SK-N-SH (cell line): Measurements from ENCODE around the gene LOC101059915.
"Not testable (repeated sequence)": the region's sequence is repeated elsewhere in the genome, so short reads cannot be mapped to it uniquely, and the experiment has no call there.

Experiments
- CTCF ChIA-PET: fragments of 300-600, 350-600 bp; formaldehyde crosslinking; extraction: SDS; loops from one replicate; lab custom pipeline; 2021; lab: Yijun Ruan, JAX
- POLR2A ChIA-PET: fragments of 350-600 bp; sonication (Branson Sonifier 250); formaldehyde crosslinking; extraction: SDS; loops from one replicate; lab custom pipeline; 2020; ENCODE audit warnings: antibody characterized with exemption, inconsistent platforms; lab: Yijun Ruan, JAX
- DNase-seq: peaks from one replicate; pipeline ENCODE4 v3.0.0; 2012
- H2AFZ ChIP-seq: fragments of 200-600 bp; sonication (generic); 2 replicates; pipeline ENCODE4 v1.8.1; 2016; ENCODE audit warnings: antibody characterized with exemption, mild to moderate bottlenecking, low read depth
- H3F3A ChIP-seq: fragments of 200-600 bp; sonication (generic); replicated peaks from 2 replicates; pipeline ENCODE3; 2016; ENCODE audit warnings: antibody characterized with exemption, mild to moderate bottlenecking; ENCODE audit not compliant: insufficient read depth
- H3K27ac ChIP-seq, 2 experiments: fragments of 200-500 bp in 1 of 2; fragments of 200-600 bp in 1 of 2; sonication (Bioruptor generic) in 1 of 2; sonication (generic), shearing (Covaris generic) in 1 of 2; 2 replicates each; pipeline versions ENCODE4 v1.5.1 to v1.6.1; 2014 to 2016; ENCODE audit warnings: low read depth in 2 of 2, inconsistent platforms in 1 of 2, low read length in 1 of 2, mild to moderate bottlenecking in 1 of 2, mixed read lengths in 1 of 2
- H3K27me3 ChIP-seq: fragments of 200-600 bp; sonication (generic), shearing (Covaris generic); 2 replicates; pipeline ENCODE4 v1.6.1; 2016; ENCODE audit warnings: mixed run types; ENCODE audit not compliant: insufficient read depth
- H3K36me3 ChIP-seq, 2 experiments: fragments of 200-500 bp in 1 of 2; fragments of 200-600 bp in 1 of 2; sonication (Bioruptor generic) in 1 of 2; sonication (generic) in 1 of 2; replicated peaks in 1 of 2; 2 replicates each; pipeline versions ENCODE3 to v1.5.1; 2014 to 2016; ENCODE audit warnings: low read length in 1 of 2, mild to moderate bottlenecking in 1 of 2; ENCODE audit not compliant: insufficient read depth in 2 of 2, control insufficient read depth in 1 of 2
- H3K4me1 ChIP-seq, 2 experiments: fragments of 200-500 bp in 1 of 2; fragments of 200-600 bp in 1 of 2; sonication (Bioruptor generic) in 1 of 2; sonication (generic), shearing (Covaris generic) in 1 of 2; 2 replicates each; pipeline versions ENCODE4 v1.5.1 to v1.6.1; 2014 to 2016; ENCODE audit warnings: low read depth in 1 of 2, low read length in 1 of 2, mixed run types in 1 of 2; ENCODE audit not compliant: insufficient read depth in 2 of 2, control insufficient read depth in 1 of 2
- H3K4me2 ChIP-seq: fragments of 200-600 bp; sonication (generic), shearing (Covaris generic); 2 replicates; pipeline ENCODE4 v1.6.1; 2017; ENCODE audit warnings: mixed run types
- H3K4me3 ChIP-seq, 2 experiments: fragments of 200-500 bp in 1 of 2; fragments of 200-600 bp in 1 of 2; sonication (Bioruptor generic) in 1 of 2; sonication (generic), shearing (Covaris generic) in 1 of 2; 2 replicates each; pipeline versions ENCODE4 v1.5.1 to v1.8.1; 2014 to 2016; ENCODE audit warnings: low read depth in 2 of 2, inconsistent platforms in 1 of 2, low read length in 1 of 2, mild to moderate bottlenecking in 1 of 2, mixed read lengths in 1 of 2, moderate library complexity in 1 of 2
- H3K79me2 ChIP-seq: fragments of 200-600 bp; sonication (generic); 2 replicates; pipeline ENCODE4 v1.8.1; 2017; ENCODE audit warnings: mild to moderate bottlenecking; ENCODE audit not compliant: insufficient read depth
- H3K9ac ChIP-seq: fragments of 200-600 bp; sonication (generic); 2 replicates; pipeline ENCODE4 v1.6.1; 2017; ENCODE audit warnings: mixed run types
- H3K9me2 ChIP-seq: fragments of 200-600 bp; sonication (generic); 2 replicates; pipeline ENCODE4 v1.6.1; 2017; ENCODE audit warnings: mixed run types
- H3K9me3 ChIP-seq: fragments of 200-600 bp; sonication (generic); 2 replicates; pipeline ENCODE4 v1.6.1; 2017; ENCODE audit warnings: mixed run types, mild to moderate bottlenecking, moderate library complexity
- H4K20me1 ChIP-seq: fragments of 200-600 bp; sonication (generic); 2 replicates; pipeline ENCODE4 v1.6.1; 2017; ENCODE audit warnings: mild to moderate bottlenecking, mixed run types; ENCODE audit not compliant: insufficient read depth
- CTCF ChIP-seq: fragments of 200-600 bp; sonication (generic); IDR thresholded peaks from 2 replicates; pipeline ENCODE4 v1.6.1; 2017; ENCODE audit warnings: antibody characterized with exemption, mild to moderate bottlenecking, moderate library complexity
- ELF1 ChIP-seq: IDR thresholded peaks from 2 replicates; pipeline ENCODE4 v1.4.0; 2012
- FOSL2 ChIP-seq: IDR thresholded peaks from 2 replicates; pipeline ENCODE4 v1.4.0; 2012; ENCODE audit warnings: low read depth, mild to moderate bottlenecking, moderate library complexity, borderline replicate concordance
- GATA2 ChIP-seq: sonication (generic); formaldehyde crosslinking; IDR thresholded peaks from 2 replicates; pipeline ENCODE4 v1.5.0; 2020; ENCODE audit warnings: mild to moderate bottlenecking, missing genetic modification reagents
- NRF1 ChIP-seq: IDR thresholded peaks from 2 replicates; pipeline ENCODE4 v1.6.1; 2012; ENCODE audit warnings: low read depth, mild to moderate bottlenecking, low read length
- RCOR1 ChIP-seq: fragments of 150-350 bp; IDR thresholded peaks from 2 replicates; pipeline ENCODE4 v1.6.1; 2017; ENCODE audit warnings: antibody characterized with exemption, low read length
- TCF12 ChIP-seq: IDR thresholded peaks from 2 replicates; pipeline ENCODE4 v1.4.0; 2012
- YY1 ChIP-seq: IDR thresholded peaks from 2 replicates; pipeline ENCODE4 v1.4.0; 2012; ENCODE audit warnings: low read depth, mild to moderate bottlenecking
- ZBTB33 ChIP-seq: IDR thresholded peaks from 2 replicates; pipeline ENCODE4 v1.4.0; 2012; ENCODE audit warnings: low read depth, borderline replicate concordance
- WGBS: methylation state at CpG from one replicate; pipeline ENCODE4 v1.1.6; 2017; ENCODE audit warnings: low lambda C conversion rate; 5-methylcytosine and 5-hydroxymethylcytosine counted together

LOC101059915 gene

GRCh38 chrX:71638409-71638808 is 28.9 kb upstream of the LOC101059915 start:
- H3K27me3 ChIP-seq, result no peaks in the 10 kb centered on the region
- H3K4me2 ChIP-seq, result peak overlapping the region; percentile 69; the same call in 1 of the 2 replicates
- ChIA-PET POLR2A (no interaction called here), CTCF (no interaction called here)
- H3F3A ChIP-seq, result no peaks in the 10 kb centered on the region
- H3K79me2 ChIP-seq, result no peaks in the 10 kb centered on the region
- TF ChIP-seq GATA2, result no peak
- TF ChIP-seq, all 33 proteins: peak for 0
- Histone ChIP-seq H3K36me3 (no peaks in the 10 kb centered on the region), H2AFZ (no peak overlapping the region), H3K9me3 (no peaks in the 10 kb centered on the region), H3K9ac (no peak overlapping the region), H3K4me3 (no peak overlapping the region), H4K20me1 (no peaks in the 10 kb centered on the region), H3K27ac (no peak overlapping the region), H3K9me2 (no peaks in the 10 kb centered on the region), H3K4me1 (0 out of 4 replicates have a peak, but pooled peaks cover 0 to 4% of the 10 kb centered on the region in 2 experiments)
- no peak for DNase-seq
- 38% methylated on average over 4 of the region's 4 CpGs for WGBS

- no peak overlapping the region for H3K4me2 ChIP-seq
- DNase-seq, result no peak
- H3K4me1 ChIP-seq, result 0 out of 4 replicates have a peak, but pooled peaks cover 0 to 4% of the 10 kb centered on the region in 2 experiments
- no peaks in the 10 kb centered on the region for H3K9me2 ChIP-seq
- no peak overlapping the region for H3K27ac ChIP-seq
- no peaks in the 10 kb centered on the region for H3K9me3 ChIP-seq
- no peaks in the 10 kb centered on the region for H3F3A ChIP-seq
- H3K4me3 ChIP-seq, result no peak overlapping the region
- no peak for TF ChIP-seq ZBTB33
- TF ChIP-seq RCOR1, result no peak
- no peak for TF ChIP-seq CTCF
- no peak for TF ChIP-seq YY1
- no peak for TF ChIP-seq ELF1
- no peak for TF ChIP-seq NRF1
- TF ChIP-seq FOSL2, result no peak
- TF ChIP-seq TCF12, result no peak
- H3K9ac ChIP-seq, result no peak overlapping the region
- WGBS, result 40% methylated on average over 4 of the region's 4 CpGs
- no peaks in the 10 kb centered on the region for H3K36me3 ChIP-seq
- H2AFZ ChIP-seq, result no peak overlapping the region
- H4K20me1 ChIP-seq, result no peaks in the 10 kb centered on the region
- POLR2A ChIA-PET, result no interaction called here
- CTCF ChIA-PET, result no interaction called here
- no peaks in the 10 kb centered on the region for H3K27me3 ChIP-seq
- no peaks in the 10 kb centered on the region for H3K79me2 ChIP-seq
Observed at GRCh38 chrX:71640002-71640401, 27.3 kb upstream of the LOC101059915 start.

GRCh38 chrX:71644406-71644805 is 22.9 kb upstream of the LOC101059915 start:
- POLR2A ChIA-PET, DNase-seq, H3K9me3 ChIP-seq, H3K79me2 ChIP-seq, H3K4me1 ChIP-seq, H4K20me1 ChIP-seq, H3K4me2 ChIP-seq, H3K27ac ChIP-seq, H3K27me3 ChIP-seq, H2AFZ ChIP-seq, H3F3A ChIP-seq, H3K9ac ChIP-seq, H3K36me3 ChIP-seq, H3K9me2 ChIP-seq, H3K4me3 ChIP-seq: not testable (repeated sequence)
- 25% methylated on average over 6 of the region's 6 CpGs for WGBS
- CTCF ChIA-PET, result interaction anchor here (2.1 kb wide), 1 partner anchor 8 kb away, joined by 5 read pairs; no protein-coding TSS in a partner anchor
